NCI-H128 (cell line): ENCODE results near the gene FHOD3.
"Not testable (repeated sequence)": the region's sequence is repeated elsewhere in the genome, so short reads cannot be mapped to it uniquely, and the experiment has no call there.

Source experiments
- DNase-seq: peaks from one replicate; lab custom pipeline; 2025; ENCODE audit not compliant: unreplicated experiment; lab: John Stamatoyannopoulos, UW

Gene FHOD3

GRCh38 chr18:36348331-36348730 is 50.8 kb downstream of the FHOD3 start:
- no peak for DNase-seq

DNA sequence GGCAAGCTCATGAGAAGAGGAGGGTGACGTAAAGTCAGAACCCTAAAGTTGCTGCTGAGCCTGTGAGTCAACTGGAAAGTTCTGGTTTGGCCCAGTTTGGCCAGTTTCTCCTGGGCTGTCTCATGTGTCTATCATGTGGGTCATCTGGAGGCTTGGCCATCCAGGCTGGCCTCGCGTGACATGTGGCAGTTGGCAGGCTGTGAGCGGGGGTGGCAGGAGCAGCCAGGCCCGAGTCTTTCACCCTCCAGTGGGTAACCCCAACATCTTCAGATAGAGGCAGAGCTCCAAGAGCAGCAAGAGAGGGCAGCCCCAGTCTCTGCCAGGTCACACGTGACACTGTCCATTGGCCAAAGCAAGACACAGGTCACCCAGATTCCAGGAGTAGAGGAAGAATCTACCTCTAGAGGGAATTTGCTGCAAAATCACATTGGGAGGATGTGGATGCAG is 51.5 kb downstream of the FHOD3 start:
- no peak for DNase-seq

- no peak for DNase-seq
These were observed 52.0 kb downstream of the FHOD3 start for GRCh38 chr18:36349552-36349951.

DNA sequence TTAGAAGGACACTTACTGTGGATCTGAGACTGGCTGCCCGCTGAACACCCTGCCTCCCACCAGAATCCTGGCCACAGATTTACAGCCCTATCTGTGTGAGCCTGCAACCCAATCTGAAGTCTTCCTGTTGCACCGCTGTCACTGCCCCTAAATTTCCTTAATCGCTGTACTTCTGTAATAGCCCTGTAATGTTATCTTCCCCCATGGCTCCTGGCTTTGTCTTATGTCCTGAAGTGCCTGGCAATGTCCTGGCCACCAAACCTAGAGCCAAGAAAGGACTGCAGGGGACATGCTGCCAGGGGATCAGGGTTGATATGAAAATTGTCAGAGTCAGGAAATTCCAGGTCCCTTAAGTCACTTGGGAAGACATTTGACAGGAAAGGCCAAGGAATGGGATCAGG is 52.7 kb downstream of the FHOD3 start:
- no peak for DNase-seq

GRCh38 chr18:36350839-36351469 is 53.4 kb downstream of the FHOD3 start:
- DNase-seq: no peak

- DNase-seq: no peak
These were observed 54.9 kb downstream of the FHOD3 start for GRCh38 chr18:36352384-36352783.

DNA sequence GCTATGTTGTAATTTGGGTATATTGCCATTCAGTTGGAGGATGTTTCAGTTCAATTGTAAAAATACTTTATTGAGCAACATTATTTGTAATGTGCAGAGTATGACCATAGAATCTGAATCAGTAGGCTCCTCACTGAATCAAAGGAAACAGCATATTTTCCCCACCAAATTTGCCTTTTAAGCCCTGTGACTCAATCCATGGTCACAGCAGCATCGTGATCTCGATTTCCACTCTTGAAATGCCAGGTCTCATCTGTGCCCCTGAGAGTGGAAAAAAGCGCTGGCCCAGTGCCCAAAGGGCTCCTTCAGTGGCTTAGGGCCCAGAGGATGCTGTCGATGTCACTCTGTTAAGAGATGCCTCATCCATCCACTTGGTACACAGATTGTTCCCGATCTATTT is 57.5 kb downstream of the FHOD3 start:
- DNase-seq: no peak

- DNase-seq: no peak
These were observed 58.0 kb downstream of the FHOD3 start for GRCh38 chr18:36355511-36355910.

DNA sequence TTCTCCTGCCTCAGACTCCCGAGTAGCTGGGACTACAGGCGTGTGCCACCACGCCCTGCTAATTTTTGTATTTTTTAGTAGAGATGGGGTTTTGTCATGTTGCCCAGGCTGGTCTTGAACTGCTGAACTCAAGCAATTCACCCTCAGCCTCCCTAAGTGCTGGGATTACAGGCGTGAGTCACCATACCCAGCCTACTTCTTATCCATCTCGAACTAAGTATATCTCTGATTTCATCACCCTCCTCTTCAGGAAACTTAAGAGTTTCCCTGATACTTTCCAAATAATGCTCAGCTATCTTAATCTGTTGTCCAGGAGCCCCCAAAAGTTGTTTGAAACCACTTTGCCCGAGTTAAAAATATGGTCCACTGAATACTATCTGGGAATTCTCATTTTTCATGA is 59.2 kb downstream of the FHOD3 start:
- DNase-seq: not testable (repeated sequence)

- no peak for DNase-seq
These were observed 60.6 kb downstream of the FHOD3 start for GRCh38 chr18:36358141-36358540.

- DNase-seq: no peak
These were observed 62.9 kb downstream of the FHOD3 start for GRCh38 chr18:36360256-36360909.

DNA sequence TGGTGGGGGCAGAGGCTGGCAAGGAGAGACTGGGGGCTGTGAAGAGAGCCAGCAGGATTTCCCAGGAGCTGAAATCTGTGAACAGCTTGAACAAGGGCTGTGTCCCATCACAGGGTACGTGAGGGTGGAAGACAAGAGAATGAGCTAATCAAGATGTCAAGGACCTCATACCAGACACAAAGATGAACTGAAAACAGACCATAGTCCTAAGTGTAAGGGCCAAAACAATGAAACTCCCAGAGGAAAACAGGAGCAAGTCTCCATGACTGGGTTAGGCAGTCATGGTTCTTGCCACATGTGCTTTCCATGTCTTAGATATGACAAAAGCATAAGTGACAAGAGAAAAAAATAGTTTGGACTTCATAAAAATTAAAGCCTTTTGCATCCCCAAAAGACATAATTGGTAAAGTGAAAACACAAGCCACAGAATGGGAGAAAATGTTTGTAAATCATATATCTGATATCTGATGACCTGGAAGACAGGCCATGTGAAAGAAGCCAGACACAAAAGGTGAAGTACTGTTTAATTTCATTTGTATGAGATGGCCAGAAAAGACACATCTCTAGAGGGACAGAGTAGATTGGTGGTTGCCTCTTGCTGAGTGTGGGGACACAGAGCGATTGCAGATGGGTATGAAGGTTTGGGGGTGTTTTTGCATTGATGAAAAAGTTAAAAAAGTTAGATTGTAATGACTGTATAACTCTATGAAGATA is 67.6 kb downstream of the FHOD3 start:
- no peak for DNase-seq

DNA sequence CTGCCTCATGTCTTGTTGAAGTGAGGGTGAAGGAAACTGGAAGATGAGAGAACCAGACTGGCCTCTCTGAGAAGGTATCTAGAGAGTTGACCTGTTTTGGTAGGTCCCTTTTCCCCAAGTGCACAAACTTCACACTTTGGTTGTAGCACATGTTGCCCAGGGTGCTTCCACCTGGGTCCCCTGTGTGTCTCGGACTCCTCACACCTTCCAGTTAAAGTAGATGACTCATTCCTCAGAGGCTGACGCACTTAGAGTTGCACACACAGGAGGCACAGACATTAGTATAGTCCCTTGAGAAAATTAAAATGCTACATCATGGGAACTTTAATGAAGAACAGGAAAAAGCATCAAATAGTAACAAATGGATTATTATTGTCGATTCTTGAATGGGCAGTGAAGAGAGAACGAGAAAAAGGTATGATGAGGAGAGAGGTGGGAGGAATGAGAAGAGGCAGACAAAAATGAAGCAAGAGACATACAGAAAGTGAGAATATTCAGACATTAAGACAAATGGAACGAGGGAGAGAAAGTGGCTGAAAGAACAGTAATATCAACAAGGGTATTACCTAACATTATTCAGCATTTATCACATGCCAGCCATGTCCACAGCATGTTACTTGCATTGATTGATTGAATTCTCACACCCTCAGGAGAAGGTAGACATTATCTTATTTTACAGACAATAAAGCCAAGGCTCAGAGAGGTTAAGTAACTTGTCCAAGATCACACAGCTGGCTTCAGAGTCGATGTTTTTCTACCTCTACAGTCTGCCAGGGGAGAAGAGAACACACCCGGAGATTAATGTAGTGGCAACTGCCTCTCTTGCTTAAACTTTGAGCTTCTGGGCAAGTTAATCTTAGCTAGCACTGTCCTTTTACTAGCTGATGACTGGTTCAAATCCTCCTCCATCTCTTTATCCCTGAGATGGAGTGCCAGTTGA is 68.6 kb downstream of the FHOD3 start:
- DNase-seq: no peak

- DNase-seq: no peak
These were observed 69.7 kb downstream of the FHOD3 start for GRCh38 chr18:36366994-36367839.

DNA sequence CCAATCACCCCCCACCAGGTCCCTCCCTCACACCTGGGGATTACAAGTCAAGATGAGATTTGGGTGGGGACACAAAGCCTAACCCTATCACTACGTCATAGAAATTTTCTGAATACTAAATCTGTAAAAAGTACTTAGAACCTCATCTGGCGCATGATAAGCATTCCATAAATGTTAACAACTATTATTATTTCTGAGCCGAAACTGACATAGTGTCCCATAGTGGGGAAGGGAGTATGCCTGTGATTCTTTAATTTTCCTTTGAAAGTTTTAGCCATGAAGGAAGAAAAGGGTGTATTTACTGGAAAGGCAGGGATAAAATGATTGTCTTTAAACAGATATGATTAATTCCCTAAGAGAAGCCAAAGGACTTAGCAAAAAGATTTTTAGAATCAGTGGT is 71.4 kb downstream of the FHOD3 start:
- DNase-seq: no peak

GRCh38 chr18:36372903-36373311 is 75.4 kb downstream of the FHOD3 start:
- no peak for DNase-seq

DNA sequence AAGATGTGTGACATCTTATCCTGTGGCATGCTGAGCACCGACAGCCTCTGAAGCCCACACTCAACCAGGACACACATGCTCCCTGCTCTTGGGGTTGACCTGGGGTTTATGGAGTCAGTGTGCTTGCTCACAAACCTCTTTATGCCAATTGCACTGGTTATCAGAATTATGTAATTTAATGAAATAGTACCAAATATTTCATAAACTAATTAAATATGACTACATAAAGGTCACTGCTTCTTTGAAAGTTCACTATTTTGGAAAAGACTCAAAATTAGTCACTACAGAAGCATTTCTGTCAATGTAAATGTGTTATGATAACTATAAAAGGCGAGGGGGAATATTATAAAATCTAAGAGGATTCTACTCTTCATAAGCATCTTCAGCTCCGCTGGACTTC is 76.7 kb downstream of the FHOD3 start:
- DNase-seq: no peak

DNA sequence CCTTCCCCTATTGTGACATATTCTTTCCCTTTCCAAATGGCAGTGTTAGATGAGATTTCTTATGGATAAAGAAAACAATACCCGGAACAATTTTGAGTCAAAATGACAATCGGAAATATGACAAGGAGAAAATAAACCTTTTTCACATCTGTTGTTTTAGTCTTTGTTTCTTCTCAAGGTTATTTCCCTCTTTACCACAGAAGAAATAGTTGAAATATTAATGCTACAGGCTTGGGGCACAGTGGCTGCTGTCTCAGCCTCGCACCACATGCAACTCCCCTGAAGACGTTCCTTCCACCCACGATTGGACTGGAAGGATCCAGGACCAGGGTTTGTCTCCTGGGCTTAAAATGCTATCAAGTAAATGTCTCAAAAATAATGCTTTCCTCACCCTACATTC is 77.6 kb downstream of the FHOD3 start:
- no peak for DNase-seq

DNA sequence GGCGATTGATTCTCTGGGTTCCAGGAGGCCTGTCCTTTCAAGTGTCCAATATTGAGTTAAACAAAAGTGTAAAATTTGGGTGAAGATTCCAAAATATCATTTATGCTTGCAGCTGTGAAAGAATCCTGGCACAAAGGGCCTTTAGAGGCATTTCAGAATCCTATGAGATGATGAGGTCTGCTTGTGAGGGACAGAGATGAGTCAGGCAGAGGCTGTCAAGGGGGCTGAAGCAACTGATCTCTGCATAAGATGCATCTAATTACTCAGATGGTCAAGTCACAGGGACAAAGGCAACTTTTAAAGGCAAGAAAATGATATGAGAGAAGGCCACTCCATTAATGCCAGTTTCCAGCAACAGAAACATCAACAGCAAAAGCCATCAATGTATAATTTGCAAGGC is 78.8 kb downstream of the FHOD3 start:
- no peak for DNase-seq

- DNase-seq: no peak
These were observed 80.1 kb downstream of the FHOD3 start for GRCh38 chr18:36377626-36378025.
